ENCODE results near the gene GNAT1. TPM values are rescaled to one million over a fixed set of nuclear protein-coding genes. Genes with fewer than 3 reads are reported as not detected.

Gene GNAT1
- total and polyA plus RNA-seq, 2 of the 13 experiments (the other 11 are each of a cell fraction or from before 2014, with no cell fraction given) = 0.15 TPM; not detected in 1

DNA sequence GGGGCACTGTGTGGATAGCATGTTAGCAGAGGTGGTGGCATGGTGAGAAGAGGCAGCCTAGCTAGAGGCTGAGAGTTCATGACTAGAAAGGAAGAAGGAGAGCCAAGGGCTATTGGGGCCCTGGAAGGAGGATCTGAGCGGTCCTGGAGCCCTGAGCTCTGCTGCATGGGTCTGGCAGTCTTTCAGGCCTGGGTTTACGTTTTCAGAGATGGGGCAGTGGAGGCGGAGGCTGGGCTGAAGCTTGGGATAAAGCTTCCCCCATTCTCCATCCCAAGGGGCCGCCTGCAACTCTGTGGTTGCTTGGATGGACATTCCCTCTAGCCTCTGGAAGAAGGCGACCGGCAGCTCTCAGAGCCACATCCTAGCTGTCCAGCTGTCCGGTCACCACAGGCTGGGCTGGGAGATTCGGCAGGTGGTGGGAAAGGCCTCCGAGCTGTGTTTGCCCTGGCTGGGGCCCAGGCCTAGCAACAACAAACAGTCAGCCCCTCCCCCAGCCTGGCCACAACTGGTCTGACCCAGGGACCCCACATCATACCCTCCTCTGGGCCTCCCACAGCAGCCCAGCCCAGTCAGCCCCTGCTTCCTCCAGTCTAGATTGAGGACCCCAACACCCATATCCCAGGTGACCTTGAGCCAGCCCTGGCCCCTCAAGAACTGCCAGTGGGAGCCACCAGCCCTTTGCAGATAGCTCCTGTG lies 11.9 kb downstream of the GNAT1 start (continued):
- peak; percentile 89; the same call in 1 of the 2 replicates for TF ChIP-seq TFAP4 (IDR thresholded peaks at IDR 0.05; ENCODE audit: borderline replicate concordance, low read depth)
- no peak for TF ChIP-seq ZNF577 (CRISPR knock-in tag; IDR thresholded peaks at IDR 0.05; ENCODE audit: borderline replicate concordance, low read depth)
- TF ChIP-seq PATZ1 (CRISPR knock-in tag; IDR thresholded peaks at IDR 0.05) = peak; percentile 93
- TF ChIP-seq FOXO4 (CRISPR knock-in tag; conservative IDR thresholded peaks at IDR 0.05) = no peak
- no peak for TF ChIP-seq MLXIP (CRISPR knock-in tag; IDR thresholded peaks at IDR 0.05; ENCODE audit: borderline replicate concordance)
- no peak for TF ChIP-seq SRSF9 (IDR thresholded peaks at IDR 0.05; ENCODE audit: borderline replicate concordance, insufficient read depth, low read depth, low read length, poor library complexity, severe bottlenecking)
- TF ChIP-seq MXD4 (CRISPR knock-in tag; IDR thresholded peaks at IDR 0.05) = no peak
- TF ChIP-seq ZNF329 (CRISPR knock-in tag; IDR thresholded peaks at IDR 0.05; ENCODE audit: low read depth) = peak; percentile 77; the same call in 1 of the 2 replicates
- peak; percentile 86 for TF ChIP-seq ZNF317 (CRISPR knock-in tag; IDR thresholded peaks at IDR 0.05)
- no peak for TF ChIP-seq POLR2AphosphoS2 (IDR thresholded peaks at IDR 0.05; ENCODE audit: low read depth, low read length)
- TF ChIP-seq, protein P1, sequence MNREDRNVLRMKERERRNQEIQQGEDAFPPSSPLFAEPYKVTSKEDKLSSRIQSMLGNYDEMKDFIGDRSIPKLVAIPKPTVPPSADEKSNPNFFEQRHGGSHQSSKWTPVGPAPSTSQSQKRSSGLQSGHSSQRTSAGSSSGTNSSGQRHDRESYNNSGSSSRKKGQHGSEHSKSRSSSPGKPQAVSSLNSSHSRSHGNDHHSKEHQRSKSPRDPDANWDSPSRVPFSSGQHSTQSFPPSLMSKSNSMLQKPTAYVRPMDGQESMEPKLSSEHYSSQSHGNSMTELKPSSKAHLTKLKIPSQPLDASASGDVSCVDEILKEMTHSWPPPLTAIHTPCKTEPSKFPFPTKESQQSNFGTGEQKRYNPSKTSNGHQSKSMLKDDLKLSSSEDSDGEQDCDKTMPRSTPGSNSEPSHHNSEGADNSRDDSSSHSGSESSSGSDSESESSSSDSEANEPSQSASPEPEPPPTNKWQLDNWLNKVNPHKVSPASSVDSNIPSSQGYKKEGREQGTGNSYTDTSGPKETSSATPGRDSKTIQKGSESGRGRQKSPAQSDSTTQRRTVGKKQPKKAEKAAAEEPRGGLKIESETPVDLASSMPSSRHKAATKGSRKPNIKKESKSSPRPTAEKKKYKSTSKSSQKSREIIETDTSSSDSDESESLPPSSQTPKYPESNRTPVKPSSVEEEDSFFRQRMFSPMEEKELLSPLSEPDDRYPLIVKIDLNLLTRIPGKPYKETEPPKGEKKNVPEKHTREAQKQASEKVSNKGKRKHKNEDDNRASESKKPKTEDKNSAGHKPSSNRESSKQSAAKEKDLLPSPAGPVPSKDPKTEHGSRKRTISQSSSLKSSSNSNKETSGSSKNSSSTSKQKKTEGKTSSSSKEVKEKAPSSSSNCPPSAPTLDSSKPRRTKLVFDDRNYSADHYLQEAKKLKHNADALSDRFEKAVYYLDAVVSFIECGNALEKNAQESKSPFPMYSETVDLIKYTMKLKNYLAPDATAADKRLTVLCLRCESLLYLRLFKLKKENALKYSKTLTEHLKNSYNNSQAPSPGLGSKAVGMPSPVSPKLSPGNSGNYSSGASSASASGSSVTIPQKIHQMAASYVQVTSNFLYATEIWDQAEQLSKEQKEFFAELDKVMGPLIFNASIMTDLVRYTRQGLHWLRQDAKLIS (CRISPR knock-in tag; IDR thresholded peaks at IDR 0.05) = no peak
- peak; percentile 95 for TF ChIP-seq RFXAP (CRISPR knock-in tag; IDR thresholded peaks at IDR 0.05; ENCODE audit: borderline replicate concordance)
- peak; percentile 65; the same call in 1 of the 2 replicates for TF ChIP-seq GABPB1 (CRISPR knock-in tag; IDR thresholded peaks at IDR 0.05)
- TF ChIP-seq ZSCAN31 (CRISPR knock-in tag; IDR thresholded peaks at IDR 0.05; ENCODE audit: low read depth) = peak; percentile 85; the same call in 1 of the 2 replicates
- peak; percentile 89; the same call in 1 of the 2 replicates for TF ChIP-seq ZNF788 (CRISPR knock-in tag; IDR thresholded peaks at IDR 0.05; ENCODE audit: borderline replicate concordance)
- no peak for TF ChIP-seq ZMYM4 (CRISPR knock-in tag; IDR thresholded peaks at IDR 0.05)

Data from HepG2 (cell line).